GM12878 (cell line): ENCODE data around the gene HLA-DMA. TPM values are rescaled to one million over a fixed set of nuclear protein-coding genes. Genes with fewer than 3 reads are reported as not detected.
A peak's percentile ranks its signal among the peaks of the same experiment; 100 is the strongest.

Experiments
- ATAC-seq: fragments of 200-7000 bp; cut with Tn5 transposase; 3 replicates; pipeline ENCODE4 v1.9.1; 2020; ENCODE audit warnings: mild to moderate bottlenecking, moderate library complexity
- BruUV-seq: library from RNA; stranded (reverse); fragments of 400-500 nt; replicated peaks from 2 replicates; lab custom pipeline; 2021; lab: Mats Ljungman, UMichigan
- CTCF ChIA-PET: fragments of 300-600 bp; sonication (Branson Sonifier 250); formaldehyde crosslinking; extraction: SDS; loops from one replicate; lab custom pipeline; 2021; ENCODE audit warnings: inconsistent platforms; lab: Yijun Ruan, JAX
- POLR2A ChIA-PET: fragments of 350-600 bp; formaldehyde crosslinking; extraction: SDS; loops from one replicate; lab custom pipeline; 2021; ENCODE audit warnings: inconsistent platforms; lab: Charles Lee
- RAD21 ChIA-PET: fragments of 300-600 bp; sonication (Branson Sonifier 250); formaldehyde crosslinking; loops from one replicate; lab custom pipeline; 2023; ENCODE audit warnings: antibody characterized with exemption; ENCODE audit not compliant: unreplicated experiment; lab: Charles Lee
- SMC1A ChIA-PET: fragments of 300-600 bp; sonication (Branson Sonifier 250); formaldehyde crosslinking; loops from one replicate; lab custom pipeline; 2023; ENCODE audit not compliant: unreplicated experiment, uncharacterized antibody; lab: Charles Lee
- DNase-seq: peaks from one replicate; pipeline ENCODE4 v3.0.0-alpha.2; 2011; ENCODE audit warnings: low read depth, low spot score
- FAIRE-seq: peaks from 3 replicates; lab custom pipeline; 2011; peaks lifted over from hg19 to GRCh38; lab: Jason Lieb, UNC
- H2AFZ ChIP-seq: 2 replicates; pipeline ENCODE4 v1.6.0; 2011; ENCODE audit warnings: low read depth, low read length, control low read depth; ENCODE audit not compliant: control insufficient read depth
- H3K27ac ChIP-seq: 2 replicates; pipeline ENCODE4 v1.5.1; 2011; ENCODE audit warnings: control low read depth; ENCODE audit not compliant: control insufficient read depth, insufficient read depth
- H3K27me3 ChIP-seq, 2 experiments: replicated peaks in 1 of 2; 2 replicates each; pipeline versions ENCODE4 v1.6.0 to v1.6.1; 2011; ENCODE audit warnings: low read length in 1 of 2; ENCODE audit not compliant: control insufficient read depth in 2 of 2, insufficient read depth in 2 of 2
- H3K36me3 ChIP-seq, 2 experiments: 2 replicates each; pipeline ENCODE4 v1.5.1; 2011; ENCODE audit warnings: low read length in 1 of 2; ENCODE audit not compliant: control insufficient read depth in 2 of 2, insufficient read depth in 2 of 2
- H3K4me1 ChIP-seq: 2 replicates; pipeline ENCODE4 v1.6.1; 2011; ENCODE audit warnings: mild to moderate bottlenecking, low read length, moderate library complexity, mixed read lengths; ENCODE audit not compliant: control insufficient read depth, insufficient read depth
- H3K4me2 ChIP-seq: 2 replicates; pipeline ENCODE4 v1.6.0; 2011; ENCODE audit warnings: control low read depth; ENCODE audit not compliant: control insufficient read depth, insufficient read depth
- H3K4me3 ChIP-seq: fragments of 200-600 bp; sonication (generic); 2 replicates; pipeline ENCODE4 v1.5.1; 2016
- H3K79me2 ChIP-seq: 2 replicates; pipeline ENCODE4 v1.6.0; 2011; ENCODE audit warnings: low read length; ENCODE audit not compliant: control insufficient read depth, insufficient read depth
- H3K9ac ChIP-seq: 2 replicates; pipeline ENCODE4 v1.8.0; 2011; ENCODE audit warnings: low read length, control low read depth, mixed read lengths; ENCODE audit not compliant: control insufficient read depth, insufficient read depth
- H3K9me3 ChIP-seq: replicated peaks from 3 replicates; pipeline ENCODE4 v1.5.1; 2011; ENCODE audit warnings: mild to moderate bottlenecking, low read length; ENCODE audit not compliant: control insufficient read depth, insufficient read depth
- H4K20me1 ChIP-seq: 2 replicates; pipeline ENCODE4 v1.6.0; 2011; ENCODE audit not compliant: control insufficient read depth, insufficient read depth
- BACH1 ChIP-seq: fragments of 450-650 bp; IDR thresholded peaks from 2 replicates; pipeline ENCODE4 v1.6.1; 2017; ENCODE audit warnings: mild to moderate bottlenecking, borderline replicate concordance
- BMI1 ChIP-seq: fragments of 450-650 bp; IDR thresholded peaks from 2 replicates; pipeline ENCODE4 v1.6.1; 2016; ENCODE audit warnings: mild to moderate bottlenecking, moderate library complexity, borderline replicate concordance
- GABPA ChIP-seq: IDR thresholded peaks from 2 replicates; pipeline ENCODE4 v1.6.1; 2014; ENCODE audit warnings: antibody characterized with exemption, low read depth, mild to moderate bottlenecking, inconsistent platforms
- MAX ChIP-seq: IDR thresholded peaks from 2 replicates; pipeline ENCODE4 v1.6.1; 2012; ENCODE audit warnings: low read depth, low read length, improper control_type of control experiment
- MEF2A ChIP-seq: IDR thresholded peaks from 2 replicates; pipeline ENCODE4 v1.6.1; 2011; ENCODE audit warnings: low read depth, mild to moderate bottlenecking, low read length, moderate library complexity; ENCODE audit not compliant: insufficient read depth
- NBN ChIP-seq: fragments of 450-650 bp; IDR thresholded peaks from 2 replicates; pipeline ENCODE4 v1.6.1; 2016
- NFYB ChIP-seq: IDR thresholded peaks from 2 replicates; pipeline ENCODE4 v1.6.1; 2011; ENCODE audit warnings: low read depth, mild to moderate bottlenecking, low read length, improper control_type of control experiment, moderate library complexity; ENCODE audit not compliant: insufficient read depth
- POLR2A ChIP-seq: IDR thresholded peaks from 2 replicates; pipeline ENCODE4 v1.6.1; 2011; ENCODE audit warnings: low read depth, mild to moderate bottlenecking, low read length
- POLR2AphosphoS2 ChIP-seq: IDR thresholded peaks from 2 replicates; pipeline ENCODE4 v1.6.1; 2011; ENCODE audit warnings: low read depth, mild to moderate bottlenecking, low read length, improper control_type of control experiment, moderate library complexity
- POLR2AphosphoS5 ChIP-seq: IDR thresholded peaks from 2 replicates; pipeline ENCODE4 v1.6.1; 2011; ENCODE audit warnings: mild to moderate bottlenecking, low read length, inconsistent platforms
- RB1 ChIP-seq: fragments of 450-650 bp; formaldehyde crosslinking; IDR thresholded peaks from 2 replicates; pipeline ENCODE4 v1.6.1; 2017; ENCODE audit warnings: mild to moderate bottlenecking, borderline replicate concordance
- RUNX3 ChIP-seq: IDR thresholded peaks from 2 replicates; pipeline ENCODE4 v1.6.1; 2012; ENCODE audit warnings: low read length, inconsistent platforms
- SMAD5 ChIP-seq: IDR thresholded peaks from 2 replicates; pipeline ENCODE4 v1.6.1; 2016; ENCODE audit warnings: antibody characterized with exemption, low read depth
- TBL1XR1 ChIP-seq: IDR thresholded peaks from 2 replicates; pipeline ENCODE4 v1.6.1; 2012; ENCODE audit warnings: low read depth, low read length, improper control_type of control experiment
- USF2 ChIP-seq: IDR thresholded peaks from 2 replicates; pipeline ENCODE4 v1.6.1; 2011; ENCODE audit warnings: low read depth, low read length, improper control_type of control experiment, borderline replicate concordance
- ZBTB11 ChIP-seq: fragments of 450-650 bp; formaldehyde crosslinking; IDR thresholded peaks from 2 replicates; pipeline ENCODE4 v1.5.0; 2022; ENCODE audit warnings: mild to moderate bottlenecking, missing genetic modification characterization
- WGBS: methylation state at CpG from one replicate; pipeline ENCODE4 v1.1.6; 2016; ENCODE audit warnings: low lambda C conversion rate; ENCODE audit not compliant: insufficient replicate concordance, insufficient coverage; ENCODE audit errors: missing lambda C conversion rate; 5-methylcytosine and 5-hydroxymethylcytosine counted together
- in situ Hi-C: fragments of 300-500 bp; cut with MboI; formaldehyde crosslinking; loops from 9 replicates; pipeline ENCODE4 v1.14.3; 2018; ENCODE audit warnings: mixed read lengths
- intact Hi-C: fragments of 100-400 bp; cut with micrococcal nuclease; formaldehyde crosslinking; loops from one replicate; pipeline ENCODE4 v1.14.2; 2022; ENCODE audit not compliant: unreplicated experiment
- polyA plus RNA-seq, 11 experiments: library from polyadenylated mRNA; depleted of rRNA in 4 of 11; unstranded in 6 of 11; stranded (reverse) in 5 of 11; fragments of >200 nt; fragmentation: Nextera tagmentation in 4 of 11; fragmentation: Illumina TruSeq in 1 of 11; extraction: Ambion mirVana in 4 of 11; extraction: Trizol in 1 of 11; gene quantifications; 1 replicate in 1 of 11; 2 replicates in 10 of 11; pipeline versions ENCODE4 v1.2.1 to v1.2.3, GENCODE V29; 2011 to 2016; ENCODE audit warnings: inconsistent platforms in 2 of 11, missing spikeins in 2 of 11, low read depth in 1 of 11
- total RNA-seq, 4 experiments: library from RNA; depleted of rRNA in 3 of 4; stranded (reverse); fragments of >200 nt in 3 of 4; fragmentation: Illumina TruSeq in 1 of 4; extraction: Trizol in 1 of 4; gene quantifications; 2 replicates each; pipeline versions ENCODE4 v1.2.1 to v1.2.3, GENCODE V29; 2013 to 2021

The HLA-DMA gene
- total and polyA plus RNA-seq, 10 of the 15 experiments (the other 5 are each of a cell fraction or from before 2014, with no cell fraction given), result 177 to 552 (median 309) TPM

GRCh38 chr6:32977953-32978324 is 25.0 kb upstream of the HLA-DMA start (continued):
- TF ChIP-seq GABPA (no peak), NBN (no peak), RUNX3 (no peak), TBL1XR1 (no peak), MEF2A (no peak), SMAD5 (no peak)

GRCh38 chr6:32977272-32977952 is 24.5 kb upstream of the HLA-DMA start:
- peaks cover 59 to 67% of the 10 kb centered on the region in 2 experiments for H3K36me3 ChIP-seq
- H3K27ac ChIP-seq, result no peak overlapping the region
- ChIA-PET POLR2A (interaction anchor here (0.6 to 16.6 kb wide), 4 partner anchors 11 to 24 kb away, joined by 3 to 486 read pairs (median 6); partner anchors contain the start of gene HLA-DMA), SMC1A (interaction anchor here (0.8 to 17.2 kb wide), 10 partner anchors 12 to 109 kb away, joined by 3 to 347 read pairs (median 4); partner anchors contain the start of gene HLA-DMA), RAD21 (no interaction called here), CTCF (interaction anchor here (0.9 to 13.8 kb wide), 9 partner anchors 9 to 149 kb away, joined by 3 to 162 read pairs (median 3); partner anchors contain the start of gene HLA-DMA)
- FAIRE-seq (no peak), DNase-seq (no peak), ATAC-seq (no peak)
- H3K4me3 ChIP-seq, result peak overlapping the region; percentile 93; the same call in 1 of the 2 replicates
- no TSS peak for BruUV-seq
- H3K79me2 ChIP-seq, result peaks cover 62% of the 10 kb centered on the region
- H2AFZ ChIP-seq, result no peak overlapping the region
- intact Hi-C loops (no loop called here), in situ Hi-C loops (no loop called here)
- peak overlapping the region; percentile 18; the same call in 1 of the 2 replicates for H3K4me2 ChIP-seq
- 81% methylated on average over 10 of the region's 10 CpGs for WGBS
- H3K4me1 ChIP-seq, result no peaks in the 10 kb centered on the region; the same call in 1 of the 2 replicates
- H4K20me1 ChIP-seq, result peaks cover 44% of the 10 kb centered on the region
- no peaks in the 10 kb centered on the region for H3K9me3 ChIP-seq
- H3K27me3 ChIP-seq, result no peaks in the 10 kb centered on the region
- H3K9ac ChIP-seq, result no peak overlapping the region
- TF ChIP-seq BMI1 (no peak), POLR2AphosphoS2 (0 out of 2 replicates have a peak, but pooled peaks have one; percentile 1), POLR2A (peak; percentile 35; the same call in 1 of the 2 replicates), RB1 (no peak), MAX (no peak), USF2 (no peak), NFYB (no peak), POLR2AphosphoS5 (peak; percentile 14), BACH1 (peak; percentile 14; the same call in 1 of the 2 replicates), ZBTB11 (CRISPR knock-in tag) (no peak)
